HCT116 (cell line): ENCODE data around the gene NR5A2. TPM values are rescaled to one million over a fixed set of nuclear protein-coding genes. Genes with fewer than 3 reads are reported as not detected.

Source experiments
- ATAC-seq: fragments of 200-7000 bp; cut with Tn5 transposase; 2 replicates; pipeline ENCODE4 v1.9.1; 2020; ENCODE audit warnings: mild to moderate bottlenecking, moderate library complexity
- BruUV-seq: library from RNA; stranded (reverse); fragments of 400-500 nt; replicated peaks from 2 replicates; lab custom pipeline; 2021; lab: Mats Ljungman, UMichigan
- CTCF ChIA-PET: fragments of 300-600 bp; sonication (Branson Sonifier 250); formaldehyde crosslinking; loops from one replicate; lab custom pipeline; 2021; ENCODE audit warnings: antibody characterized with exemption; lab: Charles Lee
- POLR2A ChIA-PET: fragments of 300-600, 350-600 bp; sonication (Branson Sonifier 250); formaldehyde crosslinking; loops from one replicate; lab custom pipeline; 2021; ENCODE audit warnings: antibody characterized with exemption; lab: Charles Lee
- RAD21 ChIA-PET, 2 experiments: fragments of 300-600 bp; sonication (Branson Sonifier 250); formaldehyde crosslinking; loops; one replicate each; lab custom pipeline; 2023; ENCODE audit warnings: low total read pairs in 2 of 2; ENCODE audit not compliant: uncharacterized antibody in 2 of 2, unreplicated experiment in 2 of 2, low non-redundant PET in 1 of 2; lab: Charles Lee
- DNase-seq: peaks from one replicate; pipeline ENCODE4 v3.0.0-alpha.2; 2010; ENCODE audit warnings: low read depth, low spot score
- H2AFZ ChIP-seq: fragments of 200-600 bp; shearing (Covaris generic), sonication (generic); 2 replicates; pipeline ENCODE4 v1.6.1; 2017; ENCODE audit warnings: low read depth, mixed run types, mixed read lengths, antibody characterized with exemption, low read length; ENCODE audit not compliant: poor library complexity, severe bottlenecking
- H3K27ac ChIP-seq: 2 replicates; pipeline ENCODE4 v1.5.1; 2012; ENCODE audit warnings: low read depth, low read length
- H3K27me3 ChIP-seq: fragments of 200-600 bp; sonication (generic); 2 replicates; pipeline ENCODE4 v1.6.1; 2016; ENCODE audit warnings: mixed run types, low read length, mixed read lengths; ENCODE audit not compliant: insufficient read depth
- H3K36me3 ChIP-seq, 2 experiments: fragments of 200-500 bp in 1 of 2; fragments of 200-600 bp in 1 of 2; sonication (Bioruptor generic) in 1 of 2; sonication (generic) in 1 of 2; 2 replicates each; pipeline versions ENCODE4 v1.5.1 to v1.6.1; 2014 to 2016; ENCODE audit warnings: low read length in 2 of 2, inconsistent platforms in 1 of 2, mixed read lengths in 1 of 2, mixed run types in 1 of 2; ENCODE audit not compliant: insufficient read depth in 2 of 2, control insufficient read depth in 1 of 2
- H3K4me1 ChIP-seq, 2 experiments: fragments of 200-600 bp in 1 of 2; sonication (generic) in 1 of 2; 2 replicates each; pipeline versions ENCODE4 v1.5.1 to v1.6.1; 2012 to 2017; ENCODE audit warnings: low read length in 2 of 2, inconsistent platforms in 1 of 2, mild to moderate bottlenecking in 1 of 2, mixed read lengths in 1 of 2, mixed run types in 1 of 2, moderate library complexity in 1 of 2; ENCODE audit not compliant: insufficient read depth in 2 of 2, control insufficient read depth in 1 of 2
- H3K4me2 ChIP-seq: fragments of 200-600 bp; sonication (generic); 2 replicates; pipeline ENCODE4 v1.6.1; 2017; ENCODE audit warnings: mixed run types, low read length, mixed read lengths
- H3K4me3 ChIP-seq, 2 experiments: fragments of 200-600 bp in 1 of 2; sonication (generic) in 1 of 2; replicated peaks in 1 of 2; 2 replicates each; pipeline ENCODE4 v1.5.1; 2011 to 2016; ENCODE audit warnings: low read length in 2 of 2, control low read depth in 1 of 2, low read depth in 1 of 2, mild to moderate bottlenecking in 1 of 2, mixed read lengths in 1 of 2, mixed run types in 1 of 2
- H3K79me2 ChIP-seq: fragments of 200-600 bp; sonication (generic); 2 replicates; pipeline ENCODE4 v1.6.1; 2017; ENCODE audit warnings: mild to moderate bottlenecking, mixed run types, low read length, moderate library complexity, mixed read lengths; ENCODE audit not compliant: insufficient read depth
- H3K9ac ChIP-seq: fragments of 200-600 bp; sonication (generic); 2 replicates; pipeline ENCODE4 v1.6.1; 2016; ENCODE audit warnings: low read length, mixed read lengths
- H3K9me2 ChIP-seq: fragments of 200-600 bp; sonication (generic), shearing (Covaris generic); 2 replicates; pipeline ENCODE4 v1.6.1; 2017; ENCODE audit warnings: mixed run types, mild to moderate bottlenecking, moderate library complexity; ENCODE audit not compliant: insufficient read depth
- H3K9me3 ChIP-seq, 2 experiments: fragments of 200-500 bp in 1 of 2; fragments of 200-600 bp in 1 of 2; sonication (Bioruptor generic) in 1 of 2; sonication (generic) in 1 of 2; 2 replicates each; pipeline ENCODE4 v1.6.1; 2014 to 2017; ENCODE audit warnings: low read length in 2 of 2, mixed read lengths in 2 of 2, inconsistent platforms in 1 of 2, low read depth in 1 of 2, mild to moderate bottlenecking in 1 of 2, mixed run types in 1 of 2, moderate library complexity in 1 of 2; ENCODE audit not compliant: control insufficient read depth in 1 of 2, insufficient read depth in 1 of 2
- H4K20me1 ChIP-seq: fragments of 200-600 bp; sonication (generic), shearing (Covaris generic); 2 replicates; pipeline ENCODE4 v1.6.1; 2017; ENCODE audit warnings: mixed run types, mild to moderate bottlenecking, moderate library complexity; ENCODE audit not compliant: insufficient read depth
- ATF3 ChIP-seq: IDR thresholded peaks from 2 replicates; pipeline ENCODE4 v1.6.1; 2012
- CBX3 ChIP-seq: IDR thresholded peaks from 2 replicates; pipeline ENCODE4 v1.6.1; 2012; ENCODE audit warnings: low read depth
- CEBPB ChIP-seq: IDR thresholded peaks from 2 replicates; pipeline ENCODE4 v1.6.1; 2012; ENCODE audit warnings: low read depth
- CTCF ChIP-seq, 3 experiments: fragments of 200-600 bp in 1 of 3; sonication (generic) in 1 of 3; IDR thresholded peaks in 2 of 3; conservative IDR thresholded peaks in 1 of 3; 2 replicates each; pipeline ENCODE4 v1.5.1; 2012 to 2017; ENCODE audit warnings: low read depth in 2 of 3, low read length in 2 of 3, antibody characterized with exemption in 1 of 3, borderline replicate concordance in 1 of 3, control low read depth in 1 of 3, mild to moderate bottlenecking in 1 of 3, mixed read lengths in 1 of 3, mixed run types in 1 of 3, moderate library complexity in 1 of 3; ENCODE audit not compliant: insufficient read depth in 1 of 3
- EGR1 ChIP-seq: IDR thresholded peaks from 2 replicates; pipeline ENCODE4 v1.6.1; 2012; ENCODE audit warnings: low read depth
- ELF1 ChIP-seq: IDR thresholded peaks from 2 replicates; pipeline ENCODE4 v1.6.1; 2012; ENCODE audit warnings: low read depth, borderline replicate concordance
- EZH2 ChIP-seq: fragments of 200-600 bp; sonication (generic); IDR thresholded peaks from 2 replicates; pipeline ENCODE4 v1.6.1; 2017; ENCODE audit warnings: antibody characterized with exemption, mixed run types
- EZH2phosphoT487 ChIP-seq: fragments of 200-600 bp; IDR thresholded peaks from 2 replicates; pipeline ENCODE4 v1.6.1; 2018; ENCODE audit warnings: antibody characterized with exemption, borderline replicate concordance
- FOSL1 ChIP-seq: IDR thresholded peaks from 2 replicates; pipeline ENCODE4 v1.6.1; 2012; ENCODE audit warnings: low read depth
- JUND ChIP-seq: IDR thresholded peaks from 2 replicates; pipeline ENCODE4 v1.6.1; 2012
- MAX ChIP-seq: IDR thresholded peaks from 2 replicates; pipeline ENCODE4 v1.6.1; 2012
- POLR2A ChIP-seq: IDR thresholded peaks from 2 replicates; pipeline ENCODE4 v1.7.0; 2011; ENCODE audit warnings: borderline replicate concordance; ENCODE audit not compliant: insufficient read depth, insufficient read length; ENCODE audit errors: extremely low read depth
- POLR2AphosphoS5 ChIP-seq: IDR thresholded peaks from 2 replicates; pipeline ENCODE4 v1.6.1; 2011; ENCODE audit warnings: mild to moderate bottlenecking, low read depth, low read length, moderate library complexity
- REST ChIP-seq: IDR thresholded peaks from 2 replicates; pipeline ENCODE4 v1.6.1; 2012; ENCODE audit warnings: low read depth
- SP1 ChIP-seq: IDR thresholded peaks from 2 replicates; pipeline ENCODE4 v1.6.1; 2012; ENCODE audit warnings: low read depth
- SRF ChIP-seq: IDR thresholded peaks from 2 replicates; pipeline ENCODE4 v1.6.1; 2012; ENCODE audit warnings: low read depth
- TCF7L2 ChIP-seq: IDR thresholded peaks from 2 replicates; pipeline ENCODE4 v1.7.0; 2011; ENCODE audit warnings: borderline replicate concordance, inconsistent platforms; ENCODE audit not compliant: insufficient read depth, insufficient read length; ENCODE audit errors: extremely low read depth
- ZBTB33 ChIP-seq: IDR thresholded peaks from 2 replicates; pipeline ENCODE4 v1.6.1; 2011; ENCODE audit warnings: mild to moderate bottlenecking, low read length, moderate library complexity; ENCODE audit not compliant: insufficient replicate concordance; ENCODE audit errors: extremely low read depth
- ZFX ChIP-seq: fragments of 450-650 bp; IDR thresholded peaks from 2 replicates; pipeline ENCODE4 v1.6.1; 2017
- intact Hi-C: fragments of 100-400 bp; cut with micrococcal nuclease; formaldehyde crosslinking; loops from 2 replicates; pipeline ENCODE4 v1.10.0; 2022
- total RNA-seq: library from RNA; stranded (reverse); gene quantifications from one replicate; pipeline ENCODE4 v1.2.1, GENCODE V29; 2021; ENCODE audit not compliant: unreplicated experiment

Gene NR5A2
- total RNA-seq, 1 experiment from 2014 or later = 0.91 TPM

GRCh38 chr1:200034262-200034557 lies 6.7 kb downstream of the NR5A2 start (continued):
- no peak for TF ChIP-seq TCF7L2

- ChIA-PET POLR2A (no interaction called here), RAD21 (no interaction called here), CTCF (no interaction called here)
- Histone ChIP-seq H3K9ac (no peak overlapping the region), H4K20me1 (no peaks in the 10 kb centered on the region), H3K79me2 (no peaks in the 10 kb centered on the region), H3K4me2 (no peak overlapping the region), H3K9me3 (no peaks in the 10 kb centered on the region), H3K27me3 (no peaks in the 10 kb centered on the region), H3K27ac (no peak overlapping the region), H3K9me2 (no peaks in the 10 kb centered on the region), H3K4me1 (peaks cover 0 to 5% of the 10 kb centered on the region in 2 experiments; a peak in 1 of 4 replicates), H3K4me3 (no peak overlapping the region), H3K36me3 (no peaks in the 10 kb centered on the region), H2AFZ (no peak overlapping the region)
- DNase-seq = no peak
- TF ChIP-seq CBX3 (no peak), SRF (no peak), MAX (no peak), JUND (no peak), POLR2AphosphoS5 (no peak), FOSL1 (no peak), CTCF (IDR thresholded peaks at IDR 0.05 in 2 of 3, conservative IDR thresholded peaks at IDR 0.05 in 1 of 3; ENCODE audit: borderline replicate concordance in 1 of 3, insufficient read depth in 1 of 3, low read depth in 2 of 3, low read length in 2 of 3) (no peak), ZFX (no peak), ATF3 (no peak), POLR2A (no peak), EZH2phosphoT487 (no peak), SP1 (no peak), EGR1 (no peak), EZH2 (no peak), ELF1 (no peak), REST (no peak), TCF7L2 (no peak), CEBPB (no peak), ZBTB33 (no peak)
- BruUV-seq = no TSS peak
- ATAC-seq = no peak
- intact Hi-C loops = no loop called here
Observed at GRCh38 chr1:200034761-200035396, 7.4 kb downstream of the NR5A2 start.
